ENCODE data around the gene EXOC2. TPM values are rescaled to one million over a fixed set of nuclear protein-coding genes. Genes with fewer than 3 reads are reported as not detected.

EXOC2 gene
- polyA plus RNA-seq, 1 donor (not counting 4 experiments of a cell fraction or from before 2014, with no cell fraction given), result 28.4 TPM

DNA sequence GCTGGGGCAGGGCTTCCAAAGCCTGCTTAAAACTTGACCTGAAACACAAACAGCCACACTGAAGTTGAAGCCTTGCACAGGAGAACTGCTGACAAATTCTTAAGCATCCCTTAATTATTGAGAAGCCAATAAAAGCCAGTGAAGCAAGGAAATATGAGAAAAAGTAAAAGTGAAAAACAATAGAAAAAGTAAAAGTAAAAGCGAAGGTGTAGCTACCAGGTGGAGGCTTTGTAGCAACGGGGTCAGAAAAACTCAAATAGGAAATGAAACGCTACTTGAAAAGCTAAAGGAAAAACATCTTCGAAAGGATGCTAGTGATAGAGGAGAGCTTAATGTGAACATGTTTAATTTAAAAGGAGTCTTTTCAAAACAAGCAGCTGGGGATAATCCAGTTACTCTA, 203.9 kb downstream of the EXOC2 start:
- Histone ChIP-seq H3K9me1 (ENCODE audit: control insufficient read depth, extremely low read depth, insufficient read depth, low read length) (no peaks in the 10 kb centered on the region), H3K9ac (ENCODE audit: control insufficient read depth, extremely low read depth, insufficient read depth, low read length) (no peak overlapping the region), H3K4me1 (ENCODE audit: control insufficient read depth, extremely low read depth, insufficient read depth, low read length) (no peaks in the 10 kb centered on the region), H3K27ac (ENCODE audit: control insufficient read depth, insufficient read depth, low read length) (no peak overlapping the region), H3K79me2 (ENCODE audit: control insufficient read depth, insufficient read depth, low read length) (no peaks in the 10 kb centered on the region), H3K27me3 (ENCODE audit: control insufficient read depth, extremely low read depth, insufficient read depth, low read length) (no peaks in the 10 kb centered on the region), H4K20me1 (ENCODE audit: control insufficient read depth, extremely low read depth, insufficient read depth, low read length) (no peaks in the 10 kb centered on the region), H3K9me3 (ENCODE audit: control insufficient read depth, low read depth, low read length) (no peaks in the 10 kb centered on the region), H2AFZ (ENCODE audit: control insufficient read depth, low read length) (no peak overlapping the region), H3K36me3 (ENCODE audit: control insufficient read depth in 2 of 2, extremely low read depth in 1 of 2, insufficient read depth in 2 of 2, low read length in 2 of 2) (peaks cover 0 to 11% of the 10 kb centered on the region in 2 experiments), H3K4me2 (ENCODE audit: control insufficient read depth, extremely low read depth, insufficient read depth, low read depth, low read length) (no peak overlapping the region), H3K4me3 (ENCODE audit: control insufficient read depth in 2 of 3, extremely low read depth in 1 of 3, insufficient read depth in 2 of 3, low read depth in 1 of 3, low read length in 3 of 3) (no peak overlapping the region)
- DNase-seq (ENCODE audit: low read depth, low spot score), result no peak
- no peak for FAIRE-seq
- TF ChIP-seq, protein P1, sequence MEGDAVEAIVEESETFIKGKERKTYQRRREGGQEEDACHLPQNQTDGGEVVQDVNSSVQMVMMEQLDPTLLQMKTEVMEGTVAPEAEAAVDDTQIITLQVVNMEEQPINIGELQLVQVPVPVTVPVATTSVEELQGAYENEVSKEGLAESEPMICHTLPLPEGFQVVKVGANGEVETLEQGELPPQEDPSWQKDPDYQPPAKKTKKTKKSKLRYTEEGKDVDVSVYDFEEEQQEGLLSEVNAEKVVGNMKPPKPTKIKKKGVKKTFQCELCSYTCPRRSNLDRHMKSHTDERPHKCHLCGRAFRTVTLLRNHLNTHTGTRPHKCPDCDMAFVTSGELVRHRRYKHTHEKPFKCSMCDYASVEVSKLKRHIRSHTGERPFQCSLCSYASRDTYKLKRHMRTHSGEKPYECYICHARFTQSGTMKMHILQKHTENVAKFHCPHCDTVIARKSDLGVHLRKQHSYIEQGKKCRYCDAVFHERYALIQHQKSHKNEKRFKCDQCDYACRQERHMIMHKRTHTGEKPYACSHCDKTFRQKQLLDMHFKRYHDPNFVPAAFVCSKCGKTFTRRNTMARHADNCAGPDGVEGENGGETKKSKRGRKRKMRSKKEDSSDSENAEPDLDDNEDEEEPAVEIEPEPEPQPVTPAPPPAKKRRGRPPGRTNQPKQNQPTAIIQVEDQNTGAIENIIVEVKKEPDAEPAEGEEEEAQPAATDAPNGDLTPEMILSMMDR (optimal IDR thresholded peaks at IDR 0.05 in 1 of 3, IDR thresholded peaks at IDR 0.05 in 1 of 3, conservative IDR thresholded peaks at IDR 0.05 in 1 of 3; ENCODE audit: extremely low read depth in 1 of 3, insufficient read depth in 2 of 3, low read length in 3 of 3), result no peak
- no peak for TF ChIP-seq EZH2 (IDR thresholded peaks at IDR 0.05; ENCODE audit: low read length)
- dilution Hi-C loops (cut with MboI; ENCODE audit: extremely low pct_ligation_motif_present, low sequenced_read_pairs), result no loop called here

DNA sequence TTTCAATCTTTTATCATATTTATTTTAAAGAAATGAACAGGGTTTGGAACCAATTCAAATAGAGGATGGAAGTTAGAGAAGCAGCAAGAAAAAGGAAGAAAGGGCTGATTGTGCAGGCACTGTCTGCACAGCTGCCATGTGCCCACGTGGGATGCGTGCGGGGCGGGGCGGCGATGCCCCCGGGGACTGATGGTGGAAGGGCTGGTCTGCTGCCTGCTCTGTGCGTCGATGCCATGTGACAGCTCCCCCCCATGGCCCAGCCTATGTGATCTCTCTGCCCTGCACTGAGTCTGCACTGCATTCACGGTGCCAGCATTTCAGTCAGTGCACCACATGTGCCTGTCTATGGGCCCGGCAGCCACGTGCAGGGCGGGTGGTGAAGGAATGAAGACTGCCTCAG, 205.0 kb downstream of the EXOC2 start:
- Histone ChIP-seq H3K36me3 (ENCODE audit: control insufficient read depth in 2 of 2, extremely low read depth in 1 of 2, insufficient read depth in 2 of 2, low read length in 2 of 2) (peaks cover 0 to 11% of the 10 kb centered on the region in 2 experiments), H3K9me1 (ENCODE audit: control insufficient read depth, extremely low read depth, insufficient read depth, low read length) (no peaks in the 10 kb centered on the region), H3K4me1 (ENCODE audit: control insufficient read depth, extremely low read depth, insufficient read depth, low read length) (no peaks in the 10 kb centered on the region), H3K27ac (ENCODE audit: control insufficient read depth, insufficient read depth, low read length) (no peak overlapping the region), H3K4me2 (ENCODE audit: control insufficient read depth, extremely low read depth, insufficient read depth, low read depth, low read length) (no peak overlapping the region), H3K9me3 (ENCODE audit: control insufficient read depth, low read depth, low read length) (no peaks in the 10 kb centered on the region), H3K79me2 (ENCODE audit: control insufficient read depth, insufficient read depth, low read length) (no peaks in the 10 kb centered on the region), H3K27me3 (ENCODE audit: control insufficient read depth, extremely low read depth, insufficient read depth, low read length) (no peaks in the 10 kb centered on the region), H3K4me3 (ENCODE audit: control insufficient read depth in 2 of 3, extremely low read depth in 1 of 3, insufficient read depth in 2 of 3, low read depth in 1 of 3, low read length in 3 of 3) (no peak overlapping the region), H2AFZ (ENCODE audit: control insufficient read depth, low read length) (no peak overlapping the region), H3K9ac (ENCODE audit: control insufficient read depth, extremely low read depth, insufficient read depth, low read length) (no peak overlapping the region), H4K20me1 (ENCODE audit: control insufficient read depth, extremely low read depth, insufficient read depth, low read length) (no peaks in the 10 kb centered on the region)
- dilution Hi-C loops (cut with MboI; ENCODE audit: extremely low pct_ligation_motif_present, low sequenced_read_pairs), result no loop called here
- DNase-seq (ENCODE audit: low read depth, low spot score) (no peak), FAIRE-seq (no peak)
- TF ChIP-seq, protein P1 (optimal IDR thresholded peaks at IDR 0.05 in 1 of 3, IDR thresholded peaks at IDR 0.05 in 1 of 3, conservative IDR thresholded peaks at IDR 0.05 in 1 of 3; ENCODE audit: extremely low read depth in 1 of 3, insufficient read depth in 2 of 3, low read length in 3 of 3), result no peak
- no peak for TF ChIP-seq EZH2 (IDR thresholded peaks at IDR 0.05; ENCODE audit: low read length)

Data from keratinocyte (primary cell).